Measurements from ENCODE around the gene PALD1.

GRCh38 chr10:70532554-70533188 lies 54.1 kb downstream of the PALD1 start:
- TF ChIP-seq CTCF (IDR thresholded peaks at IDR 0.05; ENCODE audit: low read depth, low read length, poor library complexity, severe bottlenecking) (no peak), EZH2phosphoT487 (IDR thresholded peaks at IDR 0.05; ENCODE audit: borderline replicate concordance, low read length) (no peak)

Measured in DOHH2 (cell line).